CD14-positive monocyte (primary cell): ENCODE measurements around the gene UGT2B17. TPM values are rescaled to one million over a fixed set of nuclear protein-coding genes. Genes with fewer than 3 reads are reported as not detected.
"Not testable (repeated sequence)": the region's sequence is repeated elsewhere in the genome, so short reads cannot be mapped to it uniquely, and the experiment has no call there.

Experiments
- DNase-seq, 3 donors: peaks; one replicate each; pipeline ENCODE4 v3.0.0-alpha.2; 2011 to 2022
- H2AFZ ChIP-seq: 2 replicates; pipeline ENCODE4 v1.6.0; 2012; ENCODE audit warnings: mild to moderate bottlenecking, low read depth, low read length, inconsistent platforms; ENCODE audit not compliant: insufficient read depth, poor library complexity, severe bottlenecking
- H3K27ac ChIP-seq, 2 donors: 1 replicate in 1 of 2; 2 replicates in 1 of 2; pipeline ENCODE4 v1.5.1; 2012 to 2013; ENCODE audit warnings: low read length in 2 of 2, control low read depth in 1 of 2, inconsistent platforms in 1 of 2, low read depth in 1 of 2, mild to moderate bottlenecking in 1 of 2
- H3K27me3 ChIP-seq, 2 donors: one replicate each; pipeline versions ENCODE4 v1.6.0 to v1.6.1; 2011 to 2013; ENCODE audit warnings: low read length in 2 of 2; ENCODE audit not compliant: control insufficient read depth in 2 of 2, insufficient read depth in 2 of 2
- H3K36me3 ChIP-seq, 2 donors: replicated peaks in 1 of 2; 1 replicate in 1 of 2; 2 replicates in 1 of 2; pipeline versions ENCODE4 v1.5.1 to v1.6.1; 2012 to 2013; ENCODE audit warnings: low read length in 2 of 2, control low read depth in 1 of 2, inconsistent platforms in 1 of 2, mild to moderate bottlenecking in 1 of 2; ENCODE audit not compliant: insufficient read depth in 2 of 2, control insufficient read depth in 1 of 2
- H3K4me1 ChIP-seq, 2 donors: 1 replicate in 1 of 2; 2 replicates in 1 of 2; pipeline versions ENCODE4 v1.5.1 to v1.6.1; 2012 to 2013; ENCODE audit warnings: low read length in 2 of 2, control low read depth in 1 of 2, inconsistent platforms in 1 of 2, mild to moderate bottlenecking in 1 of 2, moderate library complexity in 1 of 2; ENCODE audit not compliant: insufficient read depth in 2 of 2, control insufficient read depth in 1 of 2
- H3K4me2 ChIP-seq: replicated peaks from 2 replicates; pipeline ENCODE3; 2012; ENCODE audit warnings: low read length, moderate library complexity, mild to moderate bottlenecking; ENCODE audit not compliant: poor library complexity, severe bottlenecking; ENCODE audit errors: extremely low read depth
- H3K4me3 ChIP-seq, 3 experiments: fragments of 200-600 bp in 1 of 3; sonication (generic) in 1 of 3; replicated peaks in 1 of 3; 1 replicate in 2 of 3; 2 replicates in 1 of 3; pipeline ENCODE4 v1.5.1; 2011 to 2013; ENCODE audit warnings: low read length in 3 of 3, mild to moderate bottlenecking in 3 of 3, control low read depth in 2 of 3, low read depth in 2 of 3, inconsistent platforms in 1 of 3, moderate library complexity in 1 of 3
- H3K79me2 ChIP-seq: 2 replicates; pipeline ENCODE4 v1.6.0; 2012; ENCODE audit warnings: mild to moderate bottlenecking, control low read depth, inconsistent platforms, low read length, moderate library complexity; ENCODE audit not compliant: insufficient read depth
- H3K9ac ChIP-seq: 2 replicates; pipeline ENCODE4 v1.6.0; 2017; ENCODE audit warnings: low read length, mild to moderate bottlenecking; ENCODE audit not compliant: insufficient read depth, poor library complexity, severe bottlenecking
- H3K9me3 ChIP-seq, 2 donors: replicated peaks in 1 of 2; 1 replicate in 1 of 2; 2 replicates in 1 of 2; pipeline versions ENCODE4 v1.5.1 to v1.6.1; 2012 to 2013; ENCODE audit warnings: low read length in 2 of 2, control low read depth in 1 of 2; ENCODE audit not compliant: control insufficient read depth in 1 of 2, insufficient read depth in 1 of 2
- H4K20me1 ChIP-seq: 2 replicates; pipeline ENCODE4 v1.6.0; 2012; ENCODE audit warnings: mild to moderate bottlenecking, low read length, control low read depth, moderate library complexity; ENCODE audit not compliant: insufficient read depth
- H3K27ac Mint-ChIP-seq, 7 donors: one replicate each; pipeline ENCODE4 v1.8.0; 2020; ENCODE audit warnings: mild to moderate bottlenecking in 7 of 7, mixed read lengths in 7 of 7, moderate library complexity in 6 of 7, inconsistent platforms in 2 of 7
- H3K27me3 Mint-ChIP-seq, 3 donors: one replicate each; pipeline ENCODE4 v1.8.0; 2021 to 2022; ENCODE audit warnings: low read depth in 3 of 3, mild to moderate bottlenecking in 3 of 3, mixed read lengths in 3 of 3, moderate library complexity in 3 of 3, inconsistent platforms in 1 of 3
- H3K36me3 Mint-ChIP-seq, 2 donors: one replicate each; pipeline ENCODE4 v1.8.0; 2020; ENCODE audit warnings: mixed read lengths in 2 of 2, inconsistent platforms in 1 of 2, mild to moderate bottlenecking in 1 of 2
- H3K4me1 Mint-ChIP-seq: one replicate; pipeline ENCODE4 v1.8.0; 2020; ENCODE audit warnings: mild to moderate bottlenecking, mixed read lengths
- H3K4me3 Mint-ChIP-seq, 2 donors: one replicate each; pipeline ENCODE4 v1.8.0; 2020; ENCODE audit warnings: mild to moderate bottlenecking in 2 of 2, mixed read lengths in 2 of 2, moderate library complexity in 1 of 2
- H3K9me3 Mint-ChIP-seq, 7 donors: one replicate each; pipeline ENCODE4 v1.8.0; 2020 to 2022; ENCODE audit warnings: mixed read lengths in 7 of 7, mild to moderate bottlenecking in 6 of 7, moderate library complexity in 6 of 7, inconsistent platforms in 2 of 7
- WGBS: methylation state at CpG from one replicate; pipeline ENCODE4 v1.1.5; 2013; ENCODE audit warnings: missing lambda C conversion rate; ENCODE audit not compliant: insufficient coverage; 5-methylcytosine and 5-hydroxymethylcytosine counted together
- intact Hi-C, 2 donors: fragments of 100-400 bp; cut with micrococcal nuclease; formaldehyde crosslinking; loops; one replicate each; pipeline versions ENCODE4 v1.15.0 to v1.15.1; 2023
- polyA plus RNA-seq, 3 donors: library from polyadenylated mRNA; depleted of rRNA in 1 of 3; unstranded in 2 of 3; stranded (reverse) in 1 of 3; fragments of 300-500 nt in 2 of 3; fragments of >200 nt in 1 of 3; fragmentation: Illumina TruSeq in 2 of 3; gene quantifications; 1 replicate in 2 of 3; 2 replicates in 1 of 3; pipeline ENCODE4 v1.2.3, GENCODE V29; 2012 to 2021
- TF ChIP-seq, protein P1 (sequence below): fragments of 200-600 bp; IDR thresholded peaks from one replicate; pipeline ENCODE4 v1.8.0; 2022; ENCODE audit warnings: antibody characterized with exemption, mild to moderate bottlenecking

The UGT2B17 gene
- polyA plus RNA-seq, 3 donors = not detected

- H3K4me1 ChIP-seq = no peaks in the 10 kb centered on the region
- H3K9me3 Mint-ChIP-seq = peaks cover 0 to 2% (median 0%) of the 10 kb centered on the region in 7 donors
- no CpG with 5 or more reads among the region's 2 CpGs for WGBS
- no peaks in the 10 kb centered on the region for H3K27me3 Mint-ChIP-seq
- intact Hi-C loops = no loop called here
- no peaks in the 10 kb centered on the region for H3K9me3 ChIP-seq
- H3K79me2 ChIP-seq = no peaks in the 10 kb centered on the region
- no peak overlapping the region for H3K4me2 ChIP-seq
- H3K4me3 ChIP-seq = no peak overlapping the region
- no peak for DNase-seq
- no peak overlapping the region for H3K27ac ChIP-seq
- no peaks in the 10 kb centered on the region for H4K20me1 ChIP-seq
- H3K4me1 Mint-ChIP-seq = no peaks in the 10 kb centered on the region
- no peaks in the 10 kb centered on the region for H3K36me3 ChIP-seq
- no peak overlapping the region for H3K9ac ChIP-seq
- no peak overlapping the region for H3K27ac Mint-ChIP-seq
- no peak overlapping the region for H3K4me3 Mint-ChIP-seq
- H3K36me3 Mint-ChIP-seq = no peaks in the 10 kb centered on the region
- TF ChIP-seq, protein P1, sequence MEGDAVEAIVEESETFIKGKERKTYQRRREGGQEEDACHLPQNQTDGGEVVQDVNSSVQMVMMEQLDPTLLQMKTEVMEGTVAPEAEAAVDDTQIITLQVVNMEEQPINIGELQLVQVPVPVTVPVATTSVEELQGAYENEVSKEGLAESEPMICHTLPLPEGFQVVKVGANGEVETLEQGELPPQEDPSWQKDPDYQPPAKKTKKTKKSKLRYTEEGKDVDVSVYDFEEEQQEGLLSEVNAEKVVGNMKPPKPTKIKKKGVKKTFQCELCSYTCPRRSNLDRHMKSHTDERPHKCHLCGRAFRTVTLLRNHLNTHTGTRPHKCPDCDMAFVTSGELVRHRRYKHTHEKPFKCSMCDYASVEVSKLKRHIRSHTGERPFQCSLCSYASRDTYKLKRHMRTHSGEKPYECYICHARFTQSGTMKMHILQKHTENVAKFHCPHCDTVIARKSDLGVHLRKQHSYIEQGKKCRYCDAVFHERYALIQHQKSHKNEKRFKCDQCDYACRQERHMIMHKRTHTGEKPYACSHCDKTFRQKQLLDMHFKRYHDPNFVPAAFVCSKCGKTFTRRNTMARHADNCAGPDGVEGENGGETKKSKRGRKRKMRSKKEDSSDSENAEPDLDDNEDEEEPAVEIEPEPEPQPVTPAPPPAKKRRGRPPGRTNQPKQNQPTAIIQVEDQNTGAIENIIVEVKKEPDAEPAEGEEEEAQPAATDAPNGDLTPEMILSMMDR = no peak
- no peaks in the 10 kb centered on the region for H3K27me3 ChIP-seq
- no peak overlapping the region for H2AFZ ChIP-seq
Observed at GRCh38 chr4:68520985-68521384, 55.1 kb downstream of the UGT2B17 start.

GRCh38 chr4:68518889-68519288, 57.2 kb downstream of the UGT2B17 start:
- TF ChIP-seq, protein P1 = no peak
- intact Hi-C loops = no loop called here
- no peak overlapping the region for H3K27ac ChIP-seq

DNA sequence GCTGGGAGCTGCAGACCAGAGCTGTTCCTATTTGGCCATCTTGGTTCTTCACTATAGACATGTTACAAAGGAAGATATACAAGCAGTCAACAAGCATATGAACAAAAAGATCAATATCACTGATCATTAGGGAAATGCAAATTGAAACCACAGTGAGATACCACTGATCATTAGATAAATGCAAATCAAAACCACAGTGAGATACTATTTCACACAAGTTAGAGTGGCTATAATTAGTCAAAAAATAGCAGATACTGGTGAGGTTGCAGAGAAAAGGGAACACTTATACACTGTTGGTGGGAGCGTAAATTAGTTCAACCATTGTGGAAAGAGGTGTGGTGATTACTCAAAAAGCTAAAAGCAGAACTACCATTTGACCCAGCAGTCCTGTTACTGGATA, 70.7 kb downstream of the UGT2B17 start:
- H3K79me2 ChIP-seq, H3K4me3 Mint-ChIP-seq, H3K9me3 ChIP-seq, intact Hi-C loops, H3K27ac Mint-ChIP-seq, H3K4me1 Mint-ChIP-seq, H2AFZ ChIP-seq, H3K9me3 Mint-ChIP-seq, H4K20me1 ChIP-seq, H3K27me3 ChIP-seq, H3K9ac ChIP-seq, H3K36me3 Mint-ChIP-seq, H3K27ac ChIP-seq, H3K4me1 ChIP-seq, H3K36me3 ChIP-seq, H3K4me3 ChIP-seq, DNase-seq, H3K27me3 Mint-ChIP-seq, H3K4me2 ChIP-seq: not testable (repeated sequence)
- WGBS = no CpG with 5 or more reads among the region's 1 CpG

More at GRCh38 chr4:68518889-68519288, 57.2 kb downstream of the UGT2B17 start:
- H2AFZ ChIP-seq = no peak overlapping the region
- no peak overlapping the region for H3K4me2 ChIP-seq
- Mint-ChIP-seq H3K27ac (no peak overlapping the region), H3K36me3 (no peaks in the 10 kb centered on the region), H3K4me3 (no peak overlapping the region), H3K27me3 (no peaks in the 10 kb centered on the region), H3K9me3 (peaks cover 0 to 4% (median 0%) of the 10 kb centered on the region in 7 donors), H3K4me1 (no peaks in the 10 kb centered on the region)
- WGBS = no CpG with 5 or more reads among the region's 1 CpG
- H3K4me1 ChIP-seq = no peaks in the 10 kb centered on the region
- no peaks in the 10 kb centered on the region for H3K79me2 ChIP-seq
- no peaks in the 10 kb centered on the region for H3K27me3 ChIP-seq
- no peaks in the 10 kb centered on the region for H4K20me1 ChIP-seq
- no peaks in the 10 kb centered on the region for H3K36me3 ChIP-seq
- DNase-seq = no peak
- H3K4me3 ChIP-seq = no peak overlapping the region
- no peaks in the 10 kb centered on the region for H3K9me3 ChIP-seq
- no peak overlapping the region for H3K9ac ChIP-seq
